ENCODE results near the gene INO80D. TPM values are rescaled to one million over a fixed set of nuclear protein-coding genes. Genes with fewer than 3 reads are reported as not detected.

The INO80D gene
- total and polyA plus RNA-seq, 2 of the 8 experiments (the other 6 are each of a cell fraction or from before 2014, with no cell fraction given), result 6.2 to 37.4 TPM

DNA sequence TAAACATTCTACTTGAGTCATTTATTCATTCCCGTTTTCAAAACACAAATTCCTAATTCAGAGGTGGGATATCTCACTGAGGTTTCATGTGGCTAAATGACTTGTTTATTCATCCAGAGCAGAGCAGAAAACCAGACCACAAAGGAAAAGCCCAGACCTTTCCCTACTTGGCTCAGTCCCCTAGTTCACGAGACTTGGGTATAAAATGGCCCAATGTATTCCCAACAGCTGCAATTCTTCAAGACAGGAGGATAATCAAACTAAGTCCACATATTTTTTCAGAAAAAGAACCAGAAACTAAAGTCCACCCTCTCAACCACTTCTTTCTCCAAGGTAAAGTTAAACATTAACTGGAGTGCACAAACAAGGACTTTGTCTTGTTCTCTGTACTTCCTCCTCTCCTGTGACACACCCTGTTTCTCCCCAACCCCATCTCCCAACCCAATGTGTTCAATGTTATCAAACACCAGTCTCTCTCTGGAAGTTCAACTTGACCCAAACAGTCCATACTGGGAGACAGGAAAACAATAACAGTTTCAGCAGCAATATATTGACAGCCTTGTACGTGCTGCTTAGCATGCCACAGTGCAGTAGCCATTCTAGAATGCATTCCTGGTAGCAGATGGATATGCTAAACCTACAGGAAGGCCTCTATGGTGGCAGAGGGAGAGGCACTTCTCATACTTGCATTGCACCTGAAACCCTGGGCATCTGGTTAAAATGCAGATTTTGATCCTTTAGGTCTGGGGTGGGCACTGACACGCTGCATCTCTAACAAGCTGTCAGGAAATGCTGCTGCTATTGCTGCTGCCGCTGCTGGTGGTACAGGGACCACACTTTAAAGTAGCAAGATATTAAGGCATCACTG lies 110.7 kb downstream of the INO80D start:
- FAIRE-seq, result no peak
- H2AFZ ChIP-seq (ENCODE audit: low read length), result 0 out of 2 replicates have a peak overlapping the region, but pooled peaks have one; percentile 60
- H3K4me2 ChIP-seq (ENCODE audit: insufficient read depth in 1 of 2, low read depth in 2 of 2, low read length in 2 of 2), result no peak overlapping the region
- no peak overlapping the region for H3K56ac ChIP-seq (replicated peaks; ENCODE audit: insufficient read length, low read depth, low read length)
- no peak overlapping the region for H4K91ac ChIP-seq (replicated peaks; ENCODE audit: insufficient read length, low read length)
- no peak overlapping the region for H3K4ac ChIP-seq (replicated peaks; ENCODE audit: insufficient read length, low read depth, low read length)
- H3K14ac ChIP-seq (ENCODE audit: insufficient read length), result no peak overlapping the region
- H3K79me1 ChIP-seq (ENCODE audit: low read depth, low read length), result no peaks in the 10 kb centered on the region; the same call in 1 of the 2 replicates
- POLR2A ChIA-PET (ENCODE audit: partially characterized antibody), result no interaction called here
- no peak overlapping the region for H2BK5ac ChIP-seq (ENCODE audit: low read depth, low read length)
- no peak overlapping the region for H2BK15ac ChIP-seq (ENCODE audit: low read length)
- no peaks in the 10 kb centered on the region for H4K20me1 ChIP-seq (replicated peaks in 1 of 2; ENCODE audit: control insufficient read depth in 1 of 2, insufficient read depth in 2 of 2, low read length in 2 of 2)
- H3K27ac ChIP-seq (ENCODE audit: low read depth, low read length), result no peak overlapping the region
- peaks cover 0 to 4% (median under 1%) of the 10 kb centered on the region in 4 experiments; a peak in 1 of 7 replicates for H3K4me1 ChIP-seq (replicated peaks in 1 of 4; ENCODE audit: control insufficient read depth in 3 of 4, insufficient read depth in 4 of 4, low read length in 3 of 4)
- no peak overlapping the region for H3K9ac ChIP-seq (replicated peaks in 1 of 4; ENCODE audit: extremely low read depth in 1 of 4, low read depth in 3 of 4, low read length in 3 of 4)
- no peak overlapping the region for H3K4me3 ChIP-seq (ENCODE audit: extremely low read depth in 1 of 4, insufficient read depth in 2 of 4, low read depth in 3 of 4, low read length in 4 of 4)
- no peak overlapping the region for H2AK5ac ChIP-seq (ENCODE audit: low read depth, low read length)
- no peak overlapping the region for H4K5ac ChIP-seq (ENCODE audit: insufficient read length, low read depth, low read length)
- H3K27me3 ChIP-seq (replicated peaks in 1 of 4; ENCODE audit: control insufficient read depth in 3 of 4, extremely low read depth in 1 of 4, insufficient read depth in 3 of 4, low read length in 3 of 4), result no peaks in the 10 kb centered on the region
- no peaks in the 10 kb centered on the region for H3K36me3 ChIP-seq (ENCODE audit: control insufficient read depth in 2 of 4, insufficient read depth in 4 of 4, low read length in 3 of 4)
- CTCF ChIA-PET (ENCODE audit: partially characterized antibody), result interaction anchor here (1.1 to 1.6 kb wide), 2 partner anchors 12 to 18 kb away, joined by 4 to 8 read pairs; no protein-coding TSS in a partner anchor
- H2BK20ac ChIP-seq (ENCODE audit: low read length), result no peak overlapping the region
- DNase-seq (ENCODE audit: low read depth in 1 of 2, low spot score in 2 of 2), result no peak
- no peak overlapping the region for H3K23ac ChIP-seq (ENCODE audit: insufficient read length)
- H3K79me2 ChIP-seq (ENCODE audit: control insufficient read depth in 1 of 2, insufficient read depth in 2 of 2, low read length in 2 of 2), result no peaks in the 10 kb centered on the region
- no peak overlapping the region for H3K18ac ChIP-seq (ENCODE audit: extremely low read depth, low read length)
- no peaks in the 10 kb centered on the region for H3K23me2 ChIP-seq (ENCODE audit: low read depth, low read length)
- no peak for TF ChIP-seq TEAD4 (IDR thresholded peaks at IDR 0.05; ENCODE audit: low read depth, low read length)
- TF ChIP-seq, protein P1, sequence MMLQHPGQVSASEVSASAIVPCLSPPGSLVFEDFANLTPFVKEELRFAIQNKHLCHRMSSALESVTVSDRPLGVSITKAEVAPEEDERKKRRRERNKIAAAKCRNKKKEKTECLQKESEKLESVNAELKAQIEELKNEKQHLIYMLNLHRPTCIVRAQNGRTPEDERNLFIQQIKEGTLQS (IDR thresholded peaks at IDR 0.05; ENCODE audit: insufficient read depth, low read depth, low read length), result no peak
- no peak for TF ChIP-seq BCL11A (IDR thresholded peaks at IDR 0.05; ENCODE audit: low read depth in 2 of 2, low read length in 2 of 2)
- TF ChIP-seq, protein P2, sequence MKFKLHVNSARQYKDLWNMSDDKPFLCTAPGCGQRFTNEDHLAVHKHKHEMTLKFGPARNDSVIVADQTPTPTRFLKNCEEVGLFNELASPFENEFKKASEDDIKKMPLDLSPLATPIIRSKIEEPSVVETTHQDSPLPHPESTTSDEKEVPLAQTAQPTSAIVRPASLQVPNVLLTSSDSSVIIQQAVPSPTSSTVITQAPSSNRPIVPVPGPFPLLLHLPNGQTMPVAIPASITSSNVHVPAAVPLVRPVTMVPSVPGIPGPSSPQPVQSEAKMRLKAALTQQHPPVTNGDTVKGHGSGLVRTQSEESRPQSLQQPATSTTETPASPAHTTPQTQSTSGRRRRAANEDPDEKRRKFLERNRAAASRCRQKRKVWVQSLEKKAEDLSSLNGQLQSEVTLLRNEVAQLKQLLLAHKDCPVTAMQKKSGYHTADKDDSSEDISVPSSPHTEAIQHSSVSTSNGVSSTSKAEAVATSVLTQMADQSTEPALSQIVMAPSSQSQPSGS (IDR thresholded peaks at IDR 0.05; ENCODE audit: low read length), result no peak
- no peak for TF ChIP-seq SIX5 (IDR thresholded peaks at IDR 0.05; ENCODE audit: low read depth, low read length)
- no peak for TF ChIP-seq ASH2L (IDR thresholded peaks at IDR 0.05; ENCODE audit: low read length)
- no peak for TF ChIP-seq PHF8 (conservative IDR thresholded peaks at IDR 0.05; ENCODE audit: low read depth, low read length)
- TF ChIP-seq CEBPB (IDR thresholded peaks at IDR 0.05; ENCODE audit: low read depth, low read length), result no peak
- no peak for TF ChIP-seq CTBP2 (IDR thresholded peaks at IDR 0.05; ENCODE audit: borderline replicate concordance, insufficient read depth, insufficient read length, low read length)
- WGBS, 2 experiments (ENCODE audit: extremely low coverage in 1 of 2, insufficient coverage in 1 of 2, insufficient read length in 1 of 2, insufficient replicate concordance in 2 of 2, low coverage in 1 of 2, low lambda C conversion rate in 2 of 2, missing lambda C conversion rate in 1 of 2), result 87% methylated on average over 5 of the region's 5 CpGs; no CpG with 5 or more reads in 1 of the 2 experiments
- H4K8ac ChIP-seq (ENCODE audit: extremely low read depth, insufficient read depth, low read length), result no peak overlapping the region
- no peak overlapping the region for H2BK120ac ChIP-seq (replicated peaks; ENCODE audit: low read depth, low read length)
- H2BK12ac ChIP-seq (ENCODE audit: low read depth, low read length), result no peak overlapping the region
- H3K9me3 ChIP-seq (ENCODE audit: insufficient read depth in 2 of 2, low read depth in 1 of 2, low read length in 1 of 2), result no peaks in the 10 kb centered on the region; a peak in 1 of 4 replicates

All from H1 (cell line).